NCI-H1092 treated with DMSO at 0.1 percent for 48 hours (cell line): Measurements from ENCODE around the gene CDC42EP1.

Experiments used
- DNase-seq: peaks from one replicate; lab custom pipeline; 2025; lab: John Stamatoyannopoulos, UW

Gene CDC42EP1

GRCh38 chr22:37611207-37611606 lies 50.9 kb downstream of the CDC42EP1 start:
- no peak for DNase-seq

- DNase-seq = no peak
Measured at GRCh38 chr22:37616201-37617083, 56.2 kb downstream of the CDC42EP1 start.

- DNase-seq = no peak
Measured at GRCh38 chr22:37617431-37617830, 57.2 kb downstream of the CDC42EP1 start.

- DNase-seq = no peak
Measured at GRCh38 chr22:37618072-37618656, 57.9 kb downstream of the CDC42EP1 start.

- no peak for DNase-seq
Measured at GRCh38 chr22:37618674-37619073, 58.4 kb downstream of the CDC42EP1 start.
